GM12891 (cell line): ENCODE data around the gene SMAD7.

Experiments
- DNase-seq: peaks from one replicate; pipeline ENCODE4 v3.0.0; 2011; ENCODE audit warnings: low spot score; ENCODE audit not compliant: insufficient read length
- FAIRE-seq: peaks from 2 replicates; lab custom pipeline; 2011; peaks lifted over from hg19 to GRCh38; lab: Jason Lieb, UNC
- PAX5 ChIP-seq: IDR thresholded peaks from 2 replicates; pipeline ENCODE4 v1.6.1; 2011; ENCODE audit warnings: low read length, moderate library complexity, mild to moderate bottlenecking; ENCODE audit not compliant: insufficient read depth, severe bottlenecking
- POLR2A ChIP-seq: IDR thresholded peaks from 2 replicates; pipeline ENCODE4 v1.6.1; 2011; ENCODE audit warnings: low read depth, low read length, control low read depth
- POLR2AphosphoS5 ChIP-seq: IDR thresholded peaks from 2 replicates; pipeline ENCODE4 v1.6.1; 2011; ENCODE audit warnings: low read depth, low read length, control low read depth
- POU2F2 ChIP-seq: IDR thresholded peaks from 2 replicates; pipeline ENCODE4 v1.6.1; 2011; ENCODE audit warnings: low read depth, mild to moderate bottlenecking, control low read depth, low read length, moderate library complexity
- SPI1 ChIP-seq: IDR thresholded peaks from 2 replicates; pipeline ENCODE4 v1.6.1; 2011; ENCODE audit warnings: low read depth, low read length, control low read depth
- TAF1 ChIP-seq: IDR thresholded peaks from 2 replicates; pipeline ENCODE4 v1.6.1; 2011; ENCODE audit warnings: low read depth, low read length, control low read depth

The SMAD7 gene

GRCh38 chr18:48896326-48896874 lies 54.4 kb downstream of the SMAD7 start:
- DNase-seq = no peak
- TF ChIP-seq PAX5 (no peak), POU2F2 (no peak), SPI1 (no peak), POLR2AphosphoS5 (no peak), TAF1 (no peak), POLR2A (no peak)
- FAIRE-seq = no peak

GRCh38 chr18:48894799-48895346 lies 55.9 kb downstream of the SMAD7 start:
- DNase-seq = no peak
- no peak for TF ChIP-seq POU2F2
- TF ChIP-seq TAF1 = no peak
- TF ChIP-seq PAX5 = no peak
- no peak for TF ChIP-seq POLR2AphosphoS5
- no peak for TF ChIP-seq POLR2A
- no peak for TF ChIP-seq SPI1
- FAIRE-seq = no peak

GRCh38 chr18:48893608-48894600 lies 56.9 kb downstream of the SMAD7 start:
- FAIRE-seq (no peak), DNase-seq (no peak)
- TF ChIP-seq SPI1 (no peak), PAX5 (no peak), POU2F2 (no peak), TAF1 (no peak), POLR2AphosphoS5 (no peak), POLR2A (no peak)

- FAIRE-seq (no peak), DNase-seq (no peak)
- TF ChIP-seq TAF1 = no peak
- no peak for TF ChIP-seq POU2F2
These were observed 57.6 kb downstream of the SMAD7 start for GRCh38 chr18:48893061-48893607.

GRCh38 chr18:48892146-48892855 lies 58.5 kb downstream of the SMAD7 start:
- FAIRE-seq (no peak), DNase-seq (no peak)
- TF ChIP-seq SPI1 (no peak), POU2F2 (no peak)

- TF ChIP-seq PAX5 (no peak), POU2F2 (no peak), POLR2AphosphoS5 (no peak), POLR2A (no peak), SPI1 (no peak), TAF1 (no peak)
- FAIRE-seq (no peak), DNase-seq (no peak)
These were observed 59.0 kb downstream of the SMAD7 start for GRCh38 chr18:48891721-48892120.

- FAIRE-seq = no peak
- TF ChIP-seq PAX5 = no peak
- TF ChIP-seq SPI1 = no peak
- no peak for DNase-seq
These were observed 60.6 kb downstream of the SMAD7 start for GRCh38 chr18:48889981-48890762.

- FAIRE-seq (no peak), DNase-seq (no peak)
- no peak for TF ChIP-seq POLR2AphosphoS5
- no peak for TF ChIP-seq SPI1
- no peak for TF ChIP-seq POU2F2
- TF ChIP-seq POLR2A = no peak
- TF ChIP-seq TAF1 = no peak
- no peak for TF ChIP-seq PAX5
These were observed 61.4 kb downstream of the SMAD7 start for GRCh38 chr18:48889115-48889941.

GRCh38 chr18:48888773-48889080 lies 62.0 kb downstream of the SMAD7 start:
- TF ChIP-seq POLR2A (no peak), SPI1 (no peak), POU2F2 (no peak), POLR2AphosphoS5 (no peak), TAF1 (no peak), PAX5 (no peak)
- DNase-seq (no peak), FAIRE-seq (no peak)
